NB4 (cell line): Measurements from ENCODE around the gene ZMYND8.

Experiments used
- DNase-seq: peaks from one replicate; pipeline ENCODE4 v3.0.0; 2010; ENCODE audit warnings: low read depth
- H3K4me3 ChIP-seq: one replicate; pipeline ENCODE4 v1.5.1; 2011; ENCODE audit warnings: mild to moderate bottlenecking, low read depth, low read length, moderate library complexity
- MYC ChIP-seq: IDR thresholded peaks from 2 replicates; pipeline ENCODE4 v1.6.1; 2011; ENCODE audit warnings: low read depth, low read length
- POLR2A ChIP-seq: IDR thresholded peaks from 2 replicates; pipeline ENCODE4 v1.6.1; 2011; ENCODE audit warnings: mild to moderate bottlenecking; ENCODE audit not compliant: insufficient read length; ENCODE audit errors: extremely low read depth
- TF ChIP-seq, protein P1 (sequence below): IDR thresholded peaks from 2 replicates; pipeline ENCODE4 v1.6.1; 2011; ENCODE audit warnings: low read depth, low read length
- TF ChIP-seq, protein P2 (sequence below): IDR thresholded peaks from one replicate; pipeline ENCODE4 v1.5.1; 2012; ENCODE audit warnings: low read depth, low read length

The ZMYND8 gene

DNA sequence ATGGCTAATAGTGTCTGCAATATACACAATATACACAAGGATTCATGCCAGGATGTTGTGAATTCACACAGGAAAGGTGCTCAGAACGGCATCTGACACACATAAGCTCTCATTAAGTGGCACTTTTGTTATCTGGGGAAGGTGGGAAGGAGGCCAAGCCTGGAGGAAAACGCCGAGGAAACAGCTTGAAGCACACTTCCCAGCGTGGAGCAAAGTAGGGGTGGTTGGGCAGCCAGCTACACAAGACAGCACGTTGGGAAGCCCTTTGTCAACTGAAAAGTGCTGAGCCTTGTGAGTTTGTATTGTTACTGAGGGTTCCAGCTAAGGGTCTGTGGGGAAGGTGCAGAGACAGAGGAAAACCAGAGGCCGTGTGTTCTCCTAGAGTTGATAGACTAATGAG, 181.0 kb downstream of the ZMYND8 start:
- H3K4me3 ChIP-seq = no peak overlapping the region
- no peak for DNase-seq
- no peak for TF ChIP-seq POLR2A
- TF ChIP-seq, protein P1, sequence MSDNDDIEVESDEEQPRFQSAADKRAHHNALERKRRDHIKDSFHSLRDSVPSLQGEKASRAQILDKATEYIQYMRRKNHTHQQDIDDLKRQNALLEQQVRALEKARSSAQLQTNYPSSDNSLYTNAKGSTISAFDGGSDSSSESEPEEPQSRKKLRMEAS = no peak
- TF ChIP-seq MYC = no peak
- TF ChIP-seq, protein P2, sequence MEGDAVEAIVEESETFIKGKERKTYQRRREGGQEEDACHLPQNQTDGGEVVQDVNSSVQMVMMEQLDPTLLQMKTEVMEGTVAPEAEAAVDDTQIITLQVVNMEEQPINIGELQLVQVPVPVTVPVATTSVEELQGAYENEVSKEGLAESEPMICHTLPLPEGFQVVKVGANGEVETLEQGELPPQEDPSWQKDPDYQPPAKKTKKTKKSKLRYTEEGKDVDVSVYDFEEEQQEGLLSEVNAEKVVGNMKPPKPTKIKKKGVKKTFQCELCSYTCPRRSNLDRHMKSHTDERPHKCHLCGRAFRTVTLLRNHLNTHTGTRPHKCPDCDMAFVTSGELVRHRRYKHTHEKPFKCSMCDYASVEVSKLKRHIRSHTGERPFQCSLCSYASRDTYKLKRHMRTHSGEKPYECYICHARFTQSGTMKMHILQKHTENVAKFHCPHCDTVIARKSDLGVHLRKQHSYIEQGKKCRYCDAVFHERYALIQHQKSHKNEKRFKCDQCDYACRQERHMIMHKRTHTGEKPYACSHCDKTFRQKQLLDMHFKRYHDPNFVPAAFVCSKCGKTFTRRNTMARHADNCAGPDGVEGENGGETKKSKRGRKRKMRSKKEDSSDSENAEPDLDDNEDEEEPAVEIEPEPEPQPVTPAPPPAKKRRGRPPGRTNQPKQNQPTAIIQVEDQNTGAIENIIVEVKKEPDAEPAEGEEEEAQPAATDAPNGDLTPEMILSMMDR = no peak

GRCh38 chr20:47174456-47175243, 181.8 kb downstream of the ZMYND8 start:
- no peak overlapping the region for H3K4me3 ChIP-seq
- TF ChIP-seq POLR2A = no peak
- TF ChIP-seq, protein P1 = no peak
- TF ChIP-seq, protein P2 = no peak
- no peak for TF ChIP-seq MYC
- no peak for DNase-seq

DNA sequence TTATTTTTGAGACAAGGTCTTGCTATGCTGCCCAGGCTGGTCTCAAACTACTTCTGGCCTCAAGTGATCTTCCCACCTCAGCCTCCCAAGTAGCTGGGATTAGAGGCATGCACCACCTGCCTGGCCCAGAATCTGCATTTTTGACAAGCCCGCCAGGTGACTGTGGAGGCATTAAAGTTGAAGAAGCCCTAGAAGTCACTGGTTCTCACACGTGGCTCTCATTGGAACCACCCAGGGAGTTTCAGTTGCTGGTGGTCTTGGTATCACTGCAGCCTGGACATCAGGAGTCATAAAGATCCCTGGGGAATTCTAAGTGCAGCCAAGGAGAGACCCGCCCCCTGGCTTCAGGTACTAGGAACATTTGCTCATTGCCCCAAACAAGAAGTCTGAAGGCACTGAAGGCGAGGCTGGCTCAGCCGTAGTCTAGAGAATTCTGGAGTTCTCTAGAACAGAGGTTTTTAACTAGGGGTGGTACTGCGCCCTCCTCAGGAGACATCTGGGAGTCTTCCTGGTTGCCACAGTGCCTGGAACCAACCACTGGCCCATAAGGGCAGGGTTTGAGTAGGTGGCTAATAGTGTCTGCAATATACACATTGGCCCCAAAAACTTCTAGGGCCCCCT, 182.8 kb downstream of the ZMYND8 start:
- TF ChIP-seq, protein P2 = no peak
- no peak for TF ChIP-seq POLR2A
- TF ChIP-seq, protein P1 = no peak
- H3K4me3 ChIP-seq = no peak overlapping the region
- DNase-seq = no peak

- TF ChIP-seq POLR2A = no peak
- TF ChIP-seq, protein P1 = no peak
- H3K4me3 ChIP-seq = no peak overlapping the region
- DNase-seq = no peak
These were observed 183.9 kb downstream of the ZMYND8 start for GRCh38 chr20:47172579-47172978.

GRCh38 chr20:47167846-47168245, 188.7 kb downstream of the ZMYND8 start:
- DNase-seq = no peak

GRCh38 chr20:47165376-47165865, 191.1 kb downstream of the ZMYND8 start:
- TF ChIP-seq MYC (no peak), POLR2A (no peak)
- TF ChIP-seq, protein P2 = no peak
- TF ChIP-seq, protein P1 = no peak
- DNase-seq = no peak

More at GRCh38 chr20:47167846-47168245, 188.7 kb downstream of the ZMYND8 start:
- TF ChIP-seq POLR2A = no peak
- no peak overlapping the region for H3K4me3 ChIP-seq

DNA sequence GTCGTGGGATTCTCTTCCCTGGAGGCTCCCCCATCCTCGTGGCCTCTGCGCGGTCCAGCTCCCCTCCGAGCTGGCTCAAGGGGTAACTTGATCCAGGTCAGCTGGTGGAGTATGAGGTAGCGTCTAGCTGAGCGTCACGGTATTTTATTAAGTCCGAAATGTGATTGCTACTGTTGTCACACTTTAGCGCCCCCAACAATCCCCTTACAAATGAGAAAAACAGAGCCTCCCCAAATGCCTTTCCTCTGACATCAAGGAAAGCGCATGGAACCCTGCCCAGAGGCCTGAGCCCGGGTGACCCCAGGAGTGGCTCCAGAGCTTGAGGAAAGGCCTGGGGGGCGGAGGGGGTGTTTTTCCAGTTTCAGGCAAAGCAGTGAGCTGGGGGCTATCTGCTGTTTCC, 192.4 kb downstream of the ZMYND8 start:
- no peak overlapping the region for H3K4me3 ChIP-seq
- DNase-seq = no peak
- TF ChIP-seq, protein P1 = no peak
- no peak for TF ChIP-seq POLR2A
- no peak for TF ChIP-seq MYC
- TF ChIP-seq, protein P2 = no peak

More at GRCh38 chr20:47165376-47165865, 191.1 kb downstream of the ZMYND8 start:
- H3K4me3 ChIP-seq = no peak overlapping the region
